Fibroblast of the aortic adventitia (primary cell): ENCODE measurements around the gene ANKRD18A. TPM values are rescaled to one million over a fixed set of nuclear protein-coding genes. Genes with fewer than 3 reads are reported as not detected.
"Not testable (repeated sequence)": the region's sequence is repeated elsewhere in the genome, so short reads cannot be mapped to it uniquely, and the experiment has no call there.

Experiments used
- DNase-seq: peaks from one replicate; pipeline ENCODE4 v3.0.0-alpha.2; 2010; ENCODE audit warnings: low read depth
- H3K4me3 ChIP-seq: 2 replicates; pipeline ENCODE4 v1.5.1; 2011; ENCODE audit warnings: low read depth, mild to moderate bottlenecking, control low read depth, low read length, moderate library complexity
- total RNA-seq: library from RNA; depleted of rRNA; stranded (reverse); fragments of >200 nt; gene quantifications from 2 replicates; pipeline ENCODE4 v1.2.3, GENCODE V29; 2012; ENCODE audit warnings: low replicate concordance
- TF ChIP-seq, protein P1 (sequence below): IDR thresholded peaks from 2 replicates; pipeline ENCODE4 v1.5.1; 2011; ENCODE audit warnings: mild to moderate bottlenecking, low read length, control low read depth, inconsistent platforms; ENCODE audit not compliant: insufficient read depth

Gene ANKRD18A
- total RNA-seq, 1 donor, result 0.09 TPM

DNA sequence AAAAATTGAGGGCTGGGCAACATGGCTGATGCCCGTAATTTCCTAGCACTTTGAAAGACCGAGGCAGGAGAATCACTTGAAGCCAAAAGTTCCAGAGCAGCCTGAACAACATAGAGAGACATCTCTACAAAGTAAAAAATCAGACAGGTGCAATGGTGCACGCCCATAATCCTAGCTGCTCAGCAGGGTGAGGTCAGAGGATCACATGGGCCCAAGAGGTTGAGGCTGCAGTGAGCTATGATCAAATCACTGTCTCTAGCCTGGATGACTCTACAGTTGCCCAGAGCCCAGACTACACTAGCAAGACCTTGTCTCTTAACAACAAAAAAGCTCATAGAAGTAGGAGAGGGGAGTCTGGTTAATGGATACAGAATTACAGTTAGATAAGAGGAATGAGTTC is 40.3 kb downstream of the ANKRD18A start:
- not testable (repeated sequence) for DNase-seq

GRCh38 chr9:38576181-38576580 is 44.2 kb downstream of the ANKRD18A start:
- H3K4me3 ChIP-seq, DNase-seq: not testable (repeated sequence)

More for the DNA sequence above, 40.3 kb downstream of the ANKRD18A start:
- not testable (repeated sequence) for H3K4me3 ChIP-seq

DNA sequence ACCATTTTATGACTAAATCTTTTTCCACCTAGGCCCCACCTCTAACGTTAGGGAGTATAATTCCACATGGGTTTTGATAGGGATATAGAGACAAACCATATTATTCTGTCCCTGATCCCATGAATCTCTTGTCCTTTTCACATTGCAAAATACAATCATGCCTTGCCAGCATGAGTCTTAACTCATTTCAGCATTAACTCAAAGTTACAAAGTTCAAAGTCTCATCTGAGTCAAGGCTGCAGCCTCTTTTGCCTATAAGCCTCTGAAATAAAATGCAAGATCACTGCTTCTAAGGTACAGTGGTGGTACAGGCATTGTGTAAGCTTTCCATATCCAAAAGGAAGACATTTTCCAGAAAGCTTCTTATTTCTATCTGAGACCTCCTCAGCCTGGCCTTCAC is 54.3 kb downstream of the ANKRD18A start:
- not testable (repeated sequence) for H3K4me3 ChIP-seq, DNase-seq

DNA sequence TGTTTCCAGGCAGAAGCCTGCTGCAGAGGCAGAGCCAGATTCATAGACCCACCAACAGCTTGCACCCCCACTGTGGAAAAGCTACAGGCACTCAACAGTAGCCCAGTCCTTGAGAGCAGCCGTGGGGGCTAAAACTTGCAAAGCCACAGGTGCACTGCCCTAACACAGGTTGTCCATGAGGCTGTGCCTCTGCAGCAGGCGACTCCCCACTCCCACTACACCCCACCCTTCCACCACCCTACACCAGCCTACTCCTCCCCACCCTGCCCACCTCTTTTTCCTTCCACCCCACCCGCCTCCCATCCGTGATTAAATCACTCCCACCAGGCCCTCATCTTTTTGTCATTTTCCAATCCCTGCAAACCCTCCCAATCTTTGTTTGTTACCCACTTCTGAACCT is 55.2 kb downstream of the ANKRD18A start:
- H3K4me3 ChIP-seq, DNase-seq: not testable (repeated sequence)

GRCh38 chr9:38563911-38564310 is 56.5 kb downstream of the ANKRD18A start:
- not testable (repeated sequence) for DNase-seq, H3K4me3 ChIP-seq

GRCh38 chr9:38561134-38561533 is 59.3 kb downstream of the ANKRD18A start:
- not testable (repeated sequence) for DNase-seq, H3K4me3 ChIP-seq

DNA sequence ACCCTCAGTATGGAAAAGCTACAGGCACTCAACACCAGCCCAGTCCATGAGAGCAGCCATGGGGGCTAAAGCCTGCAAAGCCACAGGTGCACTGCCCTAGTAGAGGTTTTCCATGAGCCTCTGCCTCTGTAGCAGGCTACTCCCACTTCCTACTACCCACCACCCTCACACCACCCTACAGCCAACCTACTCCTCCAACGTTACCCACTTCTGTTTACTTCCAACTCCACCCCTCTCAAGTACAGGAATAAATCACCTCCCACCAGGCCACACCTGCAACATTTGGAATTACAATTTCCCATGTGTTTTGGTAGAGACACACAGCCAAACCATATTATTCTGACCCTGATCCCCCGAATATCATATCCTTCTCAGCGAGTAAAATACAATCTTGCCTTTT is 61.2 kb downstream of the ANKRD18A start:
- not testable (repeated sequence) for H3K4me3 ChIP-seq, DNase-seq

DNA sequence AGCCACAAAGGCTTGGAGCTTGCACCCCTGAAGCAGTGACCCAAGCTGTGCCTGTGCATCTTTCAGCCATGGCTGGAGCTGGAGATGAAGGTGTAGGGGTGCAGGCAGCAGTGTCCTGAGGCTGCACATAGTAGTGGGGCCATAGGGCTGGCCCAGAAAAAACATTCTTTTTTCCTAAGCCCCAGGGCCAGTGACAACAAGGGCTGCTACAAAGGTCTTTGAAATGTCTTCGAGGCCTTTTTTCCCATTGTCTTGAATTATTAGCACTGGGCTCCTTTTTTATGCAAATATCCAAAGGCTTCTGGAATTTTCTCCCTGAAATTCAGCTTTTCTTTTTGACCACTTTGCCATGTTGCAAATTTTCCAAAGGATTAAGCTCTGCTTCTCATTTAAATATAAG is 62.6 kb downstream of the ANKRD18A start:
- not testable (repeated sequence) for H3K4me3 ChIP-seq, DNase-seq

- not testable (repeated sequence) for DNase-seq, H3K4me3 ChIP-seq
These were observed 65.4 kb downstream of the ANKRD18A start for GRCh38 chr9:38554966-38555365.

DNA sequence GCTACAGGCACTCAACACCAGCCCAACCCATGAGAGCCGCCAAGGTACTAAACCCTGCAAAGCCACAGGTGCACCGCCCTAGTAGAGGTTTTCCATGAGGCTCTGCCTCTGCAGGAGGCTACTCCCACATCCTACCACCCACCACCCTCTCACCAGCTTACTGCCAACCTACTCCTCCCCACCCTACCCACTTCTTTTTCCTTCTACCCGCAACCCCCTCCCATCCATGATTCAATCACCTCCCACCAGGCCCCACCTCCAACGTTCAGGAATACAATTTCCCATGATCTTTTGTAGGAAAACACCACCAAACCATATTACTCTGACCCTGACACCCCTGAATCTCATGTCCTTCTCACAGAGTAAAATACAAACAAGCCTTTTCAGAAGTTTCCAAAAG is 67.4 kb downstream of the ANKRD18A start:
- not testable (repeated sequence) for DNase-seq, H3K4me3 ChIP-seq

DNA sequence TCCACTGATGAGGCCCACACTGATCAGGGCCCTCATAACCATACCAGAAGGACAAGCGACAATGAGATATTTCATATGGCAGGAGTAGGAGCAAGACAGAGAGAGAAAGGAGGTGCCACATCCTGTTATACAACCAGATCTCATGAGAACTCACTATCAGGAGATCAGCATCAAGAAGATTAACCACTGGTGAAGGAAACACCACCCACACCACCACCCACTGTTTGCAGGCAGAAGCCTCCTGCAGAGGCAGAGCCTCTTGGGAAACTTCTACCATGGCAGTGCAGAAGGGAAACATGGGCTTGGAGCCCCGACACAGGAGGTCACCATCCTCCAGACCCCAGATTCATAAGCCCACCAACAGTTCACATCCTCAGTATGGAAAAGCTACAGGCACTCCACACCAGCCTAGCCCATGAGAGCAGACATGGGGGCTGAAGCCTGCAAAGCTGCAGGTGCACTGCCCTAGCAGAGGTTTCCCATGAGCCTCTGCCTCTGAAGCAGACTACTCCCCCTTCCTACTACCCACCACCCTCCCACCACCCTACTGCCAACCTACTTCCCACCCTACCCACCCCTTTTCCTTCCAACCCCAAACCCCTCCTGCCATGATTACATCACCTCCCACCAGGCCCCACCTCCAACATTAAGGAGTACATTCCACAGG is 73.8 kb downstream of the ANKRD18A start:
- not testable (repeated sequence) for H3K4me3 ChIP-seq, DNase-seq

DNA sequence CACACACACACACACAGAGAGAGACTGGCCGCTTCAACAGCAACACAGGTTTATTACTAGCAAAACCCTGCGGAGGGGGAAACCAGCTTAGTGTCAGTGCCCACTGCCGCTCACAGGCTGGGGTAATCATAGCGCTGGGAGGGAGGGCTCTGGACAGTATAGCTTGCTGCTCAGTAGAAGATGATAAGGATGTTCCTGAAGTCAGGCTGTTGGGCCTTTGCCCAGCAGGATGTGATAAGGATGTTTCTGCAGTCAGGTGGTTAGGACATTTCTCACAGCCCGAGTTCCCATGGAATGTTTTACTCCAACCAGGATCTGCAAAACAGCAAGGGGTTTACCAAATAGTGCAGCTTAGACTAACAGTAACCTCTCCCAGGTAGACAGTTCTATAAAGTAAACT is 79.9 kb downstream of the ANKRD18A start:
- not testable (repeated sequence) for H3K4me3 ChIP-seq
- DNase-seq, result peak; percentile 17

DNA sequence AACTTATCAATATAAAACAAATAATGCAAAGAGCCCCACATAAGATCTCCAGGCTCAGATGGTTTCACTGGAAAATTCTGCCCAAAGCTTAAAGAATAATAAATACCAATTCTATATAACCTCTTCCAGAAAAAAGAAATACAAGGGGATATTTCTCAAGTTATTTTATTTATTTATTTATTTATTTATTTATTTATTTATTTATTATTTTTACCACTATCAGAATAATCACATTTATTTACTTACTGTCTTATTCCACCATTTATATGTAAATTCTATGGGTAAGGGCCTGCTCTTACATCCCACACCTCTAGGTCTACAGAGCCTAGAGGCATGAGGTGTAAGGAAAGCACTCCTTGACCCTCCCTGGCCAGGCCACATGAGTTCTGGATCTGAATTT is 91.1 kb downstream of the ANKRD18A start:
- TF ChIP-seq, protein P1, sequence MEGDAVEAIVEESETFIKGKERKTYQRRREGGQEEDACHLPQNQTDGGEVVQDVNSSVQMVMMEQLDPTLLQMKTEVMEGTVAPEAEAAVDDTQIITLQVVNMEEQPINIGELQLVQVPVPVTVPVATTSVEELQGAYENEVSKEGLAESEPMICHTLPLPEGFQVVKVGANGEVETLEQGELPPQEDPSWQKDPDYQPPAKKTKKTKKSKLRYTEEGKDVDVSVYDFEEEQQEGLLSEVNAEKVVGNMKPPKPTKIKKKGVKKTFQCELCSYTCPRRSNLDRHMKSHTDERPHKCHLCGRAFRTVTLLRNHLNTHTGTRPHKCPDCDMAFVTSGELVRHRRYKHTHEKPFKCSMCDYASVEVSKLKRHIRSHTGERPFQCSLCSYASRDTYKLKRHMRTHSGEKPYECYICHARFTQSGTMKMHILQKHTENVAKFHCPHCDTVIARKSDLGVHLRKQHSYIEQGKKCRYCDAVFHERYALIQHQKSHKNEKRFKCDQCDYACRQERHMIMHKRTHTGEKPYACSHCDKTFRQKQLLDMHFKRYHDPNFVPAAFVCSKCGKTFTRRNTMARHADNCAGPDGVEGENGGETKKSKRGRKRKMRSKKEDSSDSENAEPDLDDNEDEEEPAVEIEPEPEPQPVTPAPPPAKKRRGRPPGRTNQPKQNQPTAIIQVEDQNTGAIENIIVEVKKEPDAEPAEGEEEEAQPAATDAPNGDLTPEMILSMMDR, result no peak

DNA sequence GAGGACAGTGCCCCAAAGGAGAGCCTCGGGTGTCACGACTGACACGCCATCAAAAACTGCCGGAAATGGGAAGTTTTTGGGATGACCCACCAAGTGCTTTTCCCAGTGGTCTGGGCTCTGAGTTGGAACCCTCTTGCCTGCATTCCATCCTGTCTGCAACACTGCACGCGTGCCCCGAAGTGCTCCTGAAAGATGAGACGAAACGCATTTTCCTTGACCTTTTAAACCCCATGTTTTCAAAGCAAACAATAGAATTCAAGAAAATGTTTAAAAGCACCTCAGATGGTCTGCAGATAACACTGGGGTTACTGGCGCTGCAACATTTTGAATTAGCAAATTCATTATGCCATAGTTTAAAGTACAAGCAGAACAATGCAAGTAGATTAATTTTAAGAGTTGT is 92.9 kb downstream of the ANKRD18A start:
- no peak for DNase-seq
- TF ChIP-seq, protein P1, result no peak
- no peak overlapping the region for H3K4me3 ChIP-seq

More for the DNA sequence above, 91.1 kb downstream of the ANKRD18A start:
- no peak for DNase-seq
- no peak overlapping the region for H3K4me3 ChIP-seq
